GM18861 (cell line): Measurements from ENCODE around the gene USH1C.

Experiments used
- ATAC-seq: cut with Tn5 transposase; IDR thresholded peaks from one replicate; pipeline ENCODE4 v1.9.1; 2021; ENCODE audit not compliant: unreplicated experiment

The USH1C gene

DNA sequence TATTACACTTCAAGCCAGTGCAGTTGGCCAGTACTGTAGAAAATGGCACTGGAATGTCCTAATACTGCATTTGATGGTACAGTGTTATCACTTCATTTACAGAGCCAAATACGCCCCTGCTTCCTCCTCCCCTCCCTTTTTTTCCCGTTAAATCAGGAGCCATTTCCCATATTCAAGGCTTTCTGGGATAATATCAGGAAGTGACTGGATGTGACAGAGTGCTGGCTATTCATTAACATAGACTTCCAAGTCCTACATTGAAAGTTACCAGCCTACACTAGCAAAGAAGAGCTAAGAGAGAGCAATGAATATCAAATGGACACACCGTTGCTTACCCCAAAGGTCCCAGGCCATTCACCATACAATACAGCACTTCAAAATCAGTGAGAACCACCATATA lies 35.4 kb downstream of the USH1C start:
- ATAC-seq, result no peak

GRCh38 chr11:17508306-17508705 lies 35.9 kb downstream of the USH1C start:
- ATAC-seq, result no peak

DNA sequence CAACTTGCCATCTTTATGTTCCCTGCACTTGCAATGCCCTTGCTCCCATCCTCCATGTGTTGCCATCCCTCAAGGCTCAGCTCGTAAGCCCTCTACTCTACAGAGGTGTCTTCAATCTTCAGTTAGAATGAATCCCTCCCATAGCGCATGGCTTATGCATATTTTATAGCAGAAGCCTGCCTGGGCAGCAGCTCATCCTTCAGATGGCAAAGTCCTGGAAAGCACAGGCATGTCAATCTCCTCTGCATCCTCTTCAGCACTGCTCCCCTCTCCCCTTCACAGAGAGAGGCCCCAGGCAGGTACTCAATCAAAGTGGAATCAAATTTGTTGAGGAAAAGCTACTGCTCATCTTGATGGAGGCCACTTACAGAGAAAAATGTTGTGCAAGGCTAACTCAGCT lies 36.4 kb downstream of the USH1C start:
- ATAC-seq, result no peak

- no peak for ATAC-seq
Measured at GRCh38 chr11:17506942-17507341, 37.3 kb downstream of the USH1C start.

GRCh38 chr11:17506314-17506713 lies 37.9 kb downstream of the USH1C start:
- no peak for ATAC-seq

DNA sequence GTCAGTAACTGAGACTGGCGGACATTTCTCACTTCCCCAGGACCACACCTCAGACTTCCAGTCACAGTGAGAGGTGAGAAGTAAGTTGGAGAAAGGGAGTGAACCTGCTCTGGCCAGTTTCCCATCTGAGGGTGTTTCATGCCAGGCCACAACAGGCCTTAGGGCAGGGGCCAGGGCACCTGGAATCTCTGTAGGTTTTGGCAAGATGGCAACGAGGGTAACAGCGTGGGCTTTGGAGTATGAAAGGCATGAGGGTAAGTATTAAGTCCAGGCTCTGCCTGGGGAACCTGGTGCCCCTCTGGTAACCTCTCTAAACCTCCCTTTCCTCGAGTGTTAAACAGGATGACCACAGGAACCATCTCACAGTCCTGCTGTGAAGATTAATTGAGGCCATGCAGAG lies 39.1 kb downstream of the USH1C start:
- ATAC-seq, result no peak

DNA sequence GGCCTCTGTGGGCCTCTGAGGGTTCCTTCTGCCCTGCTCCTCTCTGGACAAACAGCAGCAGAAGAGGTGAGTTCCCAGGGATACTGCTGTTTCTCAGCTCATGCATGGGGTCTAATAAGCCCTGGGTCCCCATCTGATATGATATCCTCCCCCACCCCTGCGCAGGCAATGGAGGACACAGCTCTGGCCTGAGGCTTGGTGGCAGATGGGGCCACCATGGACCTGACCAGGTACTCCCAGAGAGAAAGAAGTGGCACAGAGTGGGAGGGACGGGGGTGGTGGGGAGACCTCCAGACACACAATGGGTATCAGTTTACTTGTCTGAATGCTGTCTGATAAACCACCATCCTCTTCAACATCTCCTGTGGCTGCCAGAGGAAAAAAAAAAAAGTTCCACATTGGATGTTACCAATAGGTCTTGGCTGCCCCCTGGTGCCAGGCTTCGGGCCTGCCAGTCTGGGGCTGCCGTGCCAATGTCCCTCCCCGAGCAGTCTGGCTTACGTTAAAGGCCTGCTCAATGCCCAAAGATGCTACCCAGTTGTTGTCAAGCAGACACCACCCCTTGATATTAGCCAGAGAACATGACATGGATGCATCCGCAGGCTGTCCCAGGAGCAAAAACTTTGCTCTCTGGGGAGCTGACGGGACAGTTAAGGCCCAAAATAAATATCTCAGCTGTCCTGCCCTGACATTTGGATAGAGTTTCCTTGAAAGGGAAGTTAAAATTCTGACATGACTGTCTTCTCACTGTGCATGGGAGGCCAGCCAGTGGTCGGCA lies 39.7 kb downstream of the USH1C start:
- ATAC-seq, result peak; percentile 48

DNA sequence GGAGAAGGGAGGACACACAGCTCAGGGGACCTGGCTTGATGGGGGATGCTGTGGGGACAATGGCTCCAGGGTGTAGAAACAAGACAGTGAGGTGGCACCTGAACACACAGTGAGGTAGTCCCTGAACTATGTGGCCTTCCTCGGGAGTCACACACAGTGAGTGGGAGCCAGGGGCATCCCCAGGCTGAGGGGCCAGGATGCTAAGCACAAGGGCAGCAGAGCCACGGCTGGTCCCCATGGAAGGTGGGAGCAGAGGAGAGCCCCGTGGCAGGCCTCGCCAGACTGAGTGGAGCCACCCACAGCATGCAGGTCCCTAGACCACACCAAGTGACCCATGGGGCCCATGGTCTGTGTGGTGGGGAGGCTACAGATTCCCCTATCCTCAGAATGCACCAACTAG lies 41.6 kb downstream of the USH1C start:
- no peak for ATAC-seq

- ATAC-seq, result no peak
Measured at GRCh38 chr11:17500673-17501072, 43.5 kb downstream of the USH1C start.

DNA sequence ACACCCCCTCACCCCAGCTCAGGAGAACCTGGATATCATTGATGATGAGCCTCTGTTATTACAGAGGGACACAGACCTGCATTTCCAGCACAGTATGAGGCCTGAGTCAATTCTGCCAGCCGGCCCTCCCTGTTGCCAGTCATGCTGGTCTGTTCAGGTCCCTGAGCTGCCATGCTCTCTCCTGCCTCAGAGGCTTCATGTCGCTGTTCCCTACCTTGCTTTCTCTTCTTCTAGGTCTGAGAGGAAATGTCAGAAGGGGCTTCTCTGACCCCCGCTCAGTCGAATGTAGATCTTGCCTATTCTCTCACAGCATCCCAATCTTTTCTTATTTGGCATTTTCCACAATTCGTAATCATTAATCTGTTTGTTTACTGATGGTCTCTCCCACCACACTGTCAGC lies 45.7 kb downstream of the USH1C start:
- ATAC-seq, result no peak

DNA sequence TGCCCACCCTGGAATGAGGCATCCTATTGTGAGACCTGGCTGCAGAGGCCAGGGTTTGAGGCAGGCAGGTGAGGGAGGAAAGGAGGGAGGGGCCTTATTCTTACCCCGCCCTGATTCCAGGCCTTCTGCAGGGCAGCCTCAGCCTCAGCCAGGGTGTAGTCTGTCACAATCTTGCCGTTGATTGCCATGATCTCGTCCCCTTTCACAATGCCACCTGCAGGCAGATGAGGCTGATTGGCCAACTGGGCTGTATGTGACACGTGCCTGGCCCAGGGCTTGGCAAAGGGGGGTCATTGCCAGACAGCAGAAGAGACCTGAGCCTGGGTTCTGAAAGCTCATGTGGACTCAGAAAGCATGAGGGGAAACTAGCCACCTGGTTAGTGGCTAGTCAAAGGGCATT lies 46.2 kb downstream of the USH1C start:
- ATAC-seq, result no peak

GRCh38 chr11:17496406-17496805 lies 47.8 kb downstream of the USH1C start:
- ATAC-seq, result no peak

DNA sequence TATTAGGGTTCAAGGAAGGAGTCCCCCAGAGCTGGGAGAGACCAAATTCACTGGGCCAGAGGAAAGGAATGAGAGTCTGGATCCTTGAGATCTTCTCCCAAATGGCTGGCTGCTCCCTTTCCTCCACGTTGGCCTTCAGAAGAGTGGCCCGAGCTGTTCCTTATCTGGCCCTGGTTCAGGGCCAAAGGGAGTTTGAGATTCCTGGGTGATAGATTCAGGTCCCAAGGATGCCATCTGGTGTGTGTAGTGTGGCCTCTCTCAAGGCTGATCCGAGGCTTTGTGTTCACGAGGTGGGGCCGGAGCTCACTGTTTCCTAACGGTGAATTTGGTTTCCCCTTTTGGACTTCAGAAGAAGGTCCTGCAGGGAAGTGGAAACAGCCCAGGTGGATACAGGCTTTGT lies 50.2 kb downstream of the USH1C start:
- ATAC-seq, result no peak

- no peak for ATAC-seq
Measured at GRCh38 chr11:17490938-17491337, 53.3 kb downstream of the USH1C start.

DNA sequence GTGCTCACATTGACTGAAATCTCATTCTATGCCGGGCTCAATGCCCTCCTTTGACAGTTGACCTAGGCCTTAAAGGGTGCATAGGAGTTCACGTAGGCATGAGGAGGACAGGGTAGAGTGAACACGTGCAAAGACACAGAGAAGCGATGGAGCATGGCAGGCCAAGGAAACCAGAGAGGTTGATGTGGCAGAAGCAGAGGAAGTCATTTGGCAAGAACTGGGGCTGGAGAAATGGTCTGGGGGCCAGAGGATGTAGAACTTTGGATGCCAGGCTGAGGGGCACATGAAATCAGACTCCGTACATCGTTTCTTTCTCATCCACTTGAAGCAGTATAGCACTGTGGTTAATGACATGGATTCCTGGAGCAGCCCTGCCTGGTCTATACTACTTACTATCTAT lies 54.0 kb downstream of the USH1C start:
- no peak for ATAC-seq

DNA sequence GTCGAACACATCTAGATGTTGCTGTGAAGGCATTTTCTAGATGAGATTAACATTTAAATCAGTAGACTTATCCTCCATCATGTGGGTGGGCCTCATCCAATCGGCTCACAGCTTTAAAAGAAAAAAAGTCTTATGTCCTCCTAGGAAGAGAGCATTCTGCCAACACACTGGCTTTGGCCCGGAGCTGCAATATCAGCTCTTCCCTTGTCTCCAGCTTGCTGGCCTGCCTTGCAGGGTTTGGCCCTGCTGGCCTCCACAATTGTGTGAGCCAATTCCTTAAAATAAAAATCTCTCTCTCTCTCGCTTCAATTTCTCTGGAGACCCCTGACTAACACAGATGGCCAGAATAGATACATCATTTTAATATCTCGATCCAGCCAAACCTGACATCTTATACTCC lies 54.5 kb downstream of the USH1C start:
- ATAC-seq, result no peak

DNA sequence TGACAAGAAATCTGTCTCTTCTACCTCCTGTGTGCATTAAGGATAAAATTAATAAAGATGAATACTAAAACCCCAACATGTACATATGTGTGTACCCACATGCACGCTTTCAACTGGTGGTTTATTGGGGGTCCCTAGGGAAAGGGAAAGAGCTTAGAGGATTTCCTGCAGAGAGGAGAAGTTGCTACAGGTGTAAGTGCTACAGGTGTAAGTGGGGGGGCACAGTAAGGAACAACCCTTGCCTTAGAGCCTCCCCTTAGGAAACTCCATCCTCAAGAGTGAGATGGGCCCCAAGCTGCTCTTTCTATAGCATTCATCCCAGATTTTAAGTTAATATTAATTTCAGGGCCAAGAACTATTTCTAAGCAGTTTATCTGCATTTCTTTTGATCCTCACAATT lies 55.7 kb downstream of the USH1C start:
- ATAC-seq, result no peak

GRCh38 chr11:17486646-17487045 lies 57.6 kb downstream of the USH1C start:
- no peak for ATAC-seq

DNA sequence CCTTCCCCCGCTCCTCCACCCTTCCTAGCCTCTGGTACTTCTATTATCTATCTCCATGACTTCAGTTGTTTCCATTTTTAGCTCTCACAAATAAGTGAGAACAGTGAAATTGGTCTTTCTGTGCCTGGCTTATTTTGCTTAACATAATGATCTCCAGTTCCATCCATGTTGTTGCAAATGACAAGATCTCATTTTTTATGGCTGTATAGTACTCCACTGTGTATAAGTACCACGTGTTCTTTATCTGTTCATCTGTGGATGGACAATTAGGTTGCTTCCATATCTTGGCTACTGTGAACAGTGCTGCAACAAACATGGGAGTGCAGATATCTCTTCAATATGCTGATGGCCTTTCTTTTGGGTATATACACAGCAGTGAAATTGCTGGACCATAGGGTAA lies 60.7 kb downstream of the USH1C start:
- no peak for ATAC-seq

- no peak for ATAC-seq
Measured at GRCh38 chr11:17481905-17482304, 62.3 kb downstream of the USH1C start.

DNA sequence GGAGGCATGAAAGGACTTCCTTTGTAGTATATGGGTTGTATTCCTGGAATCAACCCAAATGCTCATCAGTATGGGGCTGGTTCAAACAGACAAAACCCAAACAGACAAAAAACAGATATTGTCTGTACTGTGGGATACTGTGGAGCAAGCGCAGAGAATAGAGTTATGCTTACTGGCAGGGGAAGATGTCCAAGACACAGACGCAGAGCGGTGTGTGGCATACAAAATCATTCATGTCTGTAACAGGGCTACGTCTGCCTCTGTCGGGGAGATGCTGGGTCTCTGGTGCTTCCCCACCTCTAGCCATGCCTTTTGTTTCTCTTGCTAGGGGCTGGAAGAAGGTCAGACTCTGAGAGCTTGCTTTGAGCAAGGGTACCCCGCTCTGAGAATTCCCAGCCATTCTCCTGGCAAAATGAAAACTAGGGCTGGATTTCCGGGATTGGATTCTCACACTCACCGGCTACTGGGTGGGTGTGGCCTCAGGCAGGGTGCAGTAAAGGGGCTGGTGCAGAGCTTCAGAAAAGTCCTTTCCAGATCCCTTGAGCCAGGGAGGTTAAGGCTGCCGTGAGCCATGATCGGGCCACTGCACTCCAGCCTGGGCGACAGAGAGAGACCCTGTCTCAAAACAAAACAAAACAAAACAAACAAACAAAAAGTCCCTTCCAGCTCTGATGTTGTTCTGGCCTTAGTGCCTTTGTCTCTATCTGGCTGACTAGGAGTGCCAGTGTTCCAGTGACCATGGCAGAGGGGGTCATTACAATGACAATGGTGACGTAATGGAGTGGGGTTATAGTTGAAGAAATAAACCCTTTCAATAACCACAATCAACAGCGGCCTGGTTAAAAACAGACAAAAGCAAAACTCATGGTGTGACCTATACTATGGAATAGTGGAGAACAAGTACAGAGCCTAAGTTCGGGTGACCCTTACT lies 64.7 kb downstream of the USH1C start:
- ATAC-seq, result no peak

GRCh38 chr11:17478070-17478469 lies 66.1 kb downstream of the USH1C start:
- ATAC-seq, result no peak
